Mesothelial cell of epicardium (in vitro differentiated cells): Measurements from ENCODE around the gene SPOP. TPM values are rescaled to one million over a fixed set of nuclear protein-coding genes. Genes with fewer than 3 reads are reported as not detected.
A peak's percentile ranks its signal among the peaks of the same experiment; 100 is the strongest.

Source experiments
- DNase-seq, 2 experiments: peaks; one replicate each; pipeline ENCODE4 v3.0.0; 2021; ENCODE audit warnings: low spot score in 2 of 2; ENCODE audit not compliant: unreplicated experiment in 2 of 2
- H3K27ac Mint-ChIP-seq: 2 replicates; pipeline ENCODE4 v1.8.0; 2021; ENCODE audit warnings: mixed read lengths
- H3K27me3 Mint-ChIP-seq: 2 replicates; pipeline ENCODE4 v1.8.0; 2021; ENCODE audit warnings: low read depth, mixed read lengths
- H3K36me3 Mint-ChIP-seq: 2 replicates; pipeline ENCODE4 v1.8.0; 2021; ENCODE audit warnings: mixed read lengths
- H3K4me1 Mint-ChIP-seq: 2 replicates; pipeline ENCODE4 v1.8.0; 2021; ENCODE audit warnings: mixed read lengths
- H3K4me3 Mint-ChIP-seq: 2 replicates; pipeline ENCODE4 v1.8.0; 2021; ENCODE audit warnings: mild to moderate bottlenecking, moderate library complexity, mixed read lengths
- H3K9me3 Mint-ChIP-seq: 2 replicates; pipeline ENCODE4 v1.8.0; 2021; ENCODE audit warnings: mixed read lengths
- total RNA-seq: library from RNA; stranded (reverse); gene quantifications from 3 replicates; pipeline ENCODE4 v1.2.1, GENCODE V29; 2021
- TF ChIP-seq, protein P1 (sequence below): fragments of 200-600 bp; sonication (generic); IDR thresholded peaks from one replicate; pipeline ENCODE4 v1.5.0; 2021; ENCODE audit warnings: antibody characterized with exemption; ENCODE audit not compliant: unreplicated experiment

The SPOP gene
- total RNA-seq, 1 donor from 2014 or later: 62.8 TPM

DNA sequence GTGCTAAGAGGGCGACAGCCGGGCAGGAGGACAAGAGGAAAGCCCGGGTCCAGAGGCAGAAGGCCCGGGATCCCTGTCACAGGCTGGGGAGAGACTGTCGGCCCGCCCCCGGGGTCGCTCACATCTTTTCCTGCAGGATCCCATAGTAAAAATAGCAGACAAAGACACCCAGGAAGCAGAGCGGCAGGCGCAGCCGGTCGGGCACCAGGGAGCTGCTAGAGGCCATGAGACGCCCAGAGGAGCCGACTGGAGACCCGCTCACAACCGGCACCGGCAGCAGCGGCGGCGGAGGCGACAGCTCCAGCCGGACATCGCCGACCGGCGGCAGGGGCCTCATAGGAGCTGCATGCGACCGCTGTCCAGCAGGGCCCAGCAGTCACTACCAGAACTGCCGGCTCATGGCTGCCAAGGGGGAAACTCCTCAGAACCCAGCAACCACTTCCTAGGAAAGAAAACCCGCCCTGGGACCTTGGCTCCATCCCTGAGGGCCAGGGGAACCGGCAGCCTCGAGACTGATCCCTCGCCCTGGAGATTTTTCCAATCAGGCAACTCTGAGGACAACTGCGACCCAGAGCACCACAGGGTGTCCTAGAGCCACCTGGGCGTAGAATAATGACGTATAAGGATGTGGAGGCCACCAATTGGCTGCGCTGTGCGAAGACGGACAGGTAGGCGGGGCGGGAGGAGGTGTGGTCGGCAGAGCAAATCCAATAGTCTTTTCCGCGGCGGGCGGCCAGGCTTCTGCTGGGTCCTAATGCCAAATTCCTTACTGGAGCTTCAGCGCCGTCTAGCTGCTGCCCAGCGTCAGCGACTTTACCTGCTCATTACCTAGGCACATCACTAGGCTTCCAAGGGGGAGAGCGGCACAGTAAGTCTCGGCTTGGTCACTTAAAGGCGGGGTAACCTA lies 30.0 kb upstream of the SPOP start, which contains the start of gene SLC35B1:
Gene SLC35B1 (minus strand): TSS at position 357 of the 907 bp plus-strand sequence. CDS start 131 bp downstream, at position 226.
- Mint-ChIP-seq H3K4me3 (peak within 1 kb of the TSS; percentile 88), H3K9me3 (no peaks in the 10 kb centered on the region), H3K27ac (peak within 1 kb of the TSS; percentile 99), H3K4me1 (peaks cover 17% of the 10 kb centered on the region), H3K36me3 (peaks cover 18% of the 10 kb centered on the region), H3K27me3 (no peaks in the 10 kb centered on the region)
- DNase-seq: peak; percentile 93 to 94
- TF ChIP-seq, protein P1, sequence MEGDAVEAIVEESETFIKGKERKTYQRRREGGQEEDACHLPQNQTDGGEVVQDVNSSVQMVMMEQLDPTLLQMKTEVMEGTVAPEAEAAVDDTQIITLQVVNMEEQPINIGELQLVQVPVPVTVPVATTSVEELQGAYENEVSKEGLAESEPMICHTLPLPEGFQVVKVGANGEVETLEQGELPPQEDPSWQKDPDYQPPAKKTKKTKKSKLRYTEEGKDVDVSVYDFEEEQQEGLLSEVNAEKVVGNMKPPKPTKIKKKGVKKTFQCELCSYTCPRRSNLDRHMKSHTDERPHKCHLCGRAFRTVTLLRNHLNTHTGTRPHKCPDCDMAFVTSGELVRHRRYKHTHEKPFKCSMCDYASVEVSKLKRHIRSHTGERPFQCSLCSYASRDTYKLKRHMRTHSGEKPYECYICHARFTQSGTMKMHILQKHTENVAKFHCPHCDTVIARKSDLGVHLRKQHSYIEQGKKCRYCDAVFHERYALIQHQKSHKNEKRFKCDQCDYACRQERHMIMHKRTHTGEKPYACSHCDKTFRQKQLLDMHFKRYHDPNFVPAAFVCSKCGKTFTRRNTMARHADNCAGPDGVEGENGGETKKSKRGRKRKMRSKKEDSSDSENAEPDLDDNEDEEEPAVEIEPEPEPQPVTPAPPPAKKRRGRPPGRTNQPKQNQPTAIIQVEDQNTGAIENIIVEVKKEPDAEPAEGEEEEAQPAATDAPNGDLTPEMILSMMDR: peak; percentile 34

DNA sequence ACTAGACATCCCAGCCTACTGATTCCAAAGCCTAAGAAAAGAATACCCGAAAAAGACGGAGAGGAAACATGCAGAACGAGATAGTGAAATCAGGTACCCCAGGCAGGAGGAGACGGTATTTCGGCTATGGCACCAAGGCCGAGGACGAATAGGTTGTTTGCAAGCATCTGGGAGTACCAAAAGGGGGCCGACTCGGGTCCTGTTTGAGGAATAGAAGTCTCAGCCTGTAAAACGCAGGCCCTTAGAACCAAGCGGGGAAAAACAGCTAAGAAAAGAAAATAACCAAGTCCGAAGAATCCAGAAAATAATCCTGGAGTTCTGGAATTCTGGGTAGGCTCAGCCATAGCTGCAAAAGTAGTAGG lies 29.3 kb upstream of the SPOP start:
- DNase-seq: no peak

DNA sequence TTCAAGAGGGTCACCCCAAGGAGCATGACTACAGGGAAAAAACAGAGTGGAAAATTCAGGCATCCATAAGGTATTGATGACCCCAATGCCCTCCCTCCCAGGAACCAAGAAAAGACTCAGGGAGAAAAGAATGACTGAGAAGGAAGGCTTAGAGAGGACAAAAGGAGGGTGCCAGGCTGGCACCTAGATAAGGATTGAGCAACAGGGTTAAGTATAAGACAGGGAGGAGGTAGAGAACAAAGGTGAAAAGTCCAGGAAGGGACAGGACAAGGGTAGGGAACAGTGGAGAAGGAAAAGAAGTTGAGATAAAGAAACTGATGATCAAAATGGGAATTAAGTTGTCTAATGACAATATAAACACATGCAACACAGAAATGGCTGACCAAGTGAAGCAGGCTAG lies 27.4 kb upstream of the SPOP start:
- Mint-ChIP-seq H3K4me3 (peak overlapping the region; percentile 32), H3K36me3 (peaks cover 20% of the 10 kb centered on the region), H3K4me1 (peaks cover 17% of the 10 kb centered on the region), H3K27ac (no peak overlapping the region), H3K9me3 (no peaks in the 10 kb centered on the region), H3K27me3 (no peaks in the 10 kb centered on the region)
- TF ChIP-seq, protein P1: no peak
- no peak for DNase-seq

More for the DNA sequence above, 29.3 kb upstream of the SPOP start:
- H3K36me3 Mint-ChIP-seq: peaks cover 18% of the 10 kb centered on the region
- H3K27me3 Mint-ChIP-seq: no peaks in the 10 kb centered on the region
- H3K9me3 Mint-ChIP-seq: no peaks in the 10 kb centered on the region
- H3K4me3 Mint-ChIP-seq: peak overlapping the region; percentile 88
- peaks cover 17% of the 10 kb centered on the region for H3K4me1 Mint-ChIP-seq
- TF ChIP-seq, protein P1: no peak
- H3K27ac Mint-ChIP-seq: peak overlapping the region; percentile 99

DNA sequence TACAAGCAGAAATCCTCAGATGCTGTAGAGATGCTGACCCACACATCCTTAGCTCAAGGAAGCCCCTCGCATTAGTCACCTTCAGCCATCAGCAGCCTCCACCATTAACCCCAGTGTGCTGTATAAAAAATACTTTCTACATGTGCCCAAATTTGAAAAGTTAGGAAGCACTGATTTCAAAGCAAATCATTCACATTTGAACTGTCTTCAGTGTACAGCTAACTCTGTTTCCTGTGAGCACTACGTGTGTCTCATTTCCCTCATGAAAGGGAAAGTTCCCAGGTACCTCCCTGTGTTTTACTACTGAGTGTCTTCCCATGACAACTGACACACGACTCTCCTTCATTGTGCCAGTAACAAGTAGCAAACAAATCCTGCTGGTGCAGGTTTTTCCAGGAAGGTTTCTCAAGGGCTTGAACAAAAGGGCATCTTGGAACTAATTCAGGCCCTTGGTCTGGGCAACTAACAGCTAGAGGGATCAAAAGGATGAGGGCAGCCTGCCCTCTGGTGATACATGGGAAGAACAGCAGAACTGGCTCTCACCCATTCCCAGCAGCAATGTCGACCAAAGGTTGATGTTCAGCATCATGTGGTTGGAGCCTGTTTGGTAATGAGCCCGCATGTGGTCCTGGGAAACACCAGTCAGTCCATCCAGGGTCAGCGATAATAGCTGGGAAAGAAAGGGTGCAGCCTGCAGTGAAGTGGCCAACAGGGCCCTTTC lies 25.8 kb upstream of the SPOP start:
- no peaks in the 10 kb centered on the region for H3K9me3 Mint-ChIP-seq
- no peak overlapping the region for H3K27ac Mint-ChIP-seq
- DNase-seq: no peak
- H3K36me3 Mint-ChIP-seq: peaks cover 24% of the 10 kb centered on the region
- no peaks in the 10 kb centered on the region for H3K27me3 Mint-ChIP-seq
- peaks cover 16% of the 10 kb centered on the region for H3K4me1 Mint-ChIP-seq
- H3K4me3 Mint-ChIP-seq: no peak overlapping the region
- TF ChIP-seq, protein P1: no peak

DNA sequence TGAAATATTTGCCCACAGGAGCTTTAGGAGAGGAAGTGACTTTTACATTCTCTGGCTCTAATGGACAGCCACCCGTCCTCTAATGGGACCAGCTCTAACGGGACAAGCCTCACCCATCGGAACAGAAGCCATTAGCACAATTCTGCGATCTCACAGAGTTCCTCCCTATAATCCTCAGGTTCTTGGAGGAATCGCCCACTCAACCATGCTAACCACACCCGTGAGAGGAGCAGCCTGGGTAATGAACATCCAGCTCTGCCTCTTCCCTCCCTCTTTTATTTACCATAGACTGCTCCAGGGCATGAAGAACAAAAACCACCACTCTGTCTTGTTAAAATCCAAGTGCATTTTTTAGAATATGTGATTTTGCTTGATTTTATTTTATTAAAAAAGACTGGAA lies 23.1 kb upstream of the SPOP start:
- Mint-ChIP-seq H3K9me3 (no peaks in the 10 kb centered on the region), H3K36me3 (peaks cover 24% of the 10 kb centered on the region), H3K27ac (no peak overlapping the region), H3K4me1 (peaks cover under 1% of the 10 kb centered on the region), H3K4me3 (no peak overlapping the region), H3K27me3 (peaks cover 3% of the 10 kb centered on the region)
- no peak for DNase-seq
- TF ChIP-seq, protein P1: no peak
